H9 (cell line): ENCODE results near the gene NALCN. TPM values are rescaled to one million over a fixed set of nuclear protein-coding genes. Genes with fewer than 3 reads are reported as not detected.

Source experiments
- DNase-seq: peaks from one replicate; pipeline ENCODE4 v3.0.0-alpha.2; 2017
- H2AFZ ChIP-seq: one replicate; pipeline ENCODE4 v1.6.1; 2013; ENCODE audit warnings: mild to moderate bottlenecking, low read length, control low read depth, moderate library complexity
- H2AK5ac ChIP-seq: 2 replicates; pipeline ENCODE4 v1.6.1; 2013; ENCODE audit warnings: low read length, control low read depth, mixed read lengths; ENCODE audit not compliant: insufficient read length
- H2BK120ac ChIP-seq: one replicate; pipeline ENCODE4 v1.6.1; 2013; ENCODE audit warnings: low read depth, mild to moderate bottlenecking, low read length, control low read depth, inconsistent platforms; ENCODE audit not compliant: poor library complexity, severe bottlenecking
- H2BK12ac ChIP-seq: 2 replicates; pipeline ENCODE4 v1.6.1; 2013; ENCODE audit warnings: low read length, control low read depth, mixed read lengths, low read depth; ENCODE audit not compliant: insufficient read length
- H2BK15ac ChIP-seq: 2 replicates; pipeline ENCODE4 v1.6.1; 2013; ENCODE audit warnings: low read depth, low read length, control low read depth
- H2BK20ac ChIP-seq: one replicate; pipeline ENCODE4 v1.6.1; 2013; ENCODE audit warnings: low read depth, mild to moderate bottlenecking, low read length, control low read depth, inconsistent platforms; ENCODE audit not compliant: poor library complexity, severe bottlenecking
- H2BK5ac ChIP-seq: 2 replicates; pipeline ENCODE4 v1.6.1; 2013; ENCODE audit warnings: low read length, control low read depth, mixed read lengths; ENCODE audit not compliant: insufficient read length
- H3K14ac ChIP-seq: 2 replicates; pipeline ENCODE4 v1.6.1; 2013; ENCODE audit warnings: low read length, control low read depth; ENCODE audit not compliant: insufficient read depth
- H3K18ac ChIP-seq: 2 replicates; pipeline ENCODE4 v1.6.1; 2013; ENCODE audit warnings: low read depth, mild to moderate bottlenecking, mixed read lengths, low read length, control low read depth; ENCODE audit not compliant: insufficient read length
- H3K23ac ChIP-seq: 2 replicates; pipeline ENCODE4 v1.6.1; 2013; ENCODE audit warnings: low read length, control low read depth, mixed read lengths, low read depth; ENCODE audit not compliant: insufficient read length
- H3K23me2 ChIP-seq: 2 replicates; pipeline ENCODE4 v1.6.1; 2013; ENCODE audit warnings: low read depth, mild to moderate bottlenecking, mixed read lengths, low read length, control low read depth; ENCODE audit not compliant: insufficient read length, poor library complexity, severe bottlenecking
- H3K27ac ChIP-seq: 2 replicates; pipeline ENCODE4 v1.5.1; 2013; ENCODE audit warnings: low read length, control low read depth, mixed read lengths, low read depth; ENCODE audit not compliant: insufficient read length
- H3K27me3 ChIP-seq: 2 replicates; pipeline ENCODE4 v1.6.1; 2013; ENCODE audit warnings: low read length, control low read depth, inconsistent platforms; ENCODE audit not compliant: insufficient read depth
- H3K4ac ChIP-seq: 2 replicates; pipeline ENCODE4 v1.6.1; 2013; ENCODE audit warnings: low read depth, mild to moderate bottlenecking, control low read depth, inconsistent platforms, low read length, moderate library complexity
- H3K4me1 ChIP-seq: 2 replicates; pipeline ENCODE4 v1.6.1; 2013; ENCODE audit warnings: low read length, control low read depth, inconsistent platforms; ENCODE audit not compliant: insufficient read depth
- H3K4me2 ChIP-seq: 2 replicates; pipeline ENCODE4 v1.6.1; 2013; ENCODE audit warnings: low read length, control low read depth, mixed read lengths; ENCODE audit not compliant: insufficient read length, insufficient read depth
- H3K56ac ChIP-seq: 2 replicates; pipeline ENCODE4 v1.6.1; 2013; ENCODE audit warnings: low read depth, mild to moderate bottlenecking, mixed read lengths, low read length, control low read depth; ENCODE audit not compliant: insufficient read length
- H3K79me1 ChIP-seq: 2 replicates; pipeline ENCODE4 v1.6.1; 2013; ENCODE audit warnings: low read depth, mild to moderate bottlenecking, moderate library complexity, low read length, control low read depth, inconsistent platforms; ENCODE audit not compliant: insufficient read depth, poor library complexity, severe bottlenecking
- H3K79me2 ChIP-seq: 2 replicates; pipeline ENCODE4 v1.6.1; 2013; ENCODE audit warnings: low read length, control low read depth, inconsistent platforms; ENCODE audit not compliant: insufficient read depth
- H3K9ac ChIP-seq: 2 replicates; pipeline ENCODE4 v1.6.1; 2013; ENCODE audit warnings: low read length, control low read depth, mixed read lengths; ENCODE audit not compliant: insufficient read length; ENCODE audit errors: extremely low read depth
- H3K9me3 ChIP-seq: one replicate; pipeline ENCODE4 v1.6.1; 2013; ENCODE audit warnings: low read depth, low read length, inconsistent platforms; ENCODE audit not compliant: control insufficient read depth
- H3T11ph ChIP-seq: one replicate; pipeline ENCODE4 v1.6.1; 2013; ENCODE audit warnings: mild to moderate bottlenecking, low read length, control low read depth, inconsistent platforms
- H4K20me1 ChIP-seq: one replicate; pipeline ENCODE4 v1.6.1; 2013; ENCODE audit not compliant: control insufficient read depth, insufficient read length, insufficient read depth
- H4K5ac ChIP-seq: 2 replicates; pipeline ENCODE4 v1.6.1; 2013; ENCODE audit warnings: low read depth, mild to moderate bottlenecking, mixed read lengths, low read length, control low read depth; ENCODE audit not compliant: insufficient read length
- H4K8ac ChIP-seq: replicated peaks from 2 replicates; pipeline ENCODE4 v1.6.1; 2013; ENCODE audit warnings: low read length, control low read depth, mixed read lengths, low read depth; ENCODE audit not compliant: insufficient read length
- H4K91ac ChIP-seq: 2 replicates; pipeline ENCODE4 v1.6.1; 2013; ENCODE audit warnings: low read depth, mild to moderate bottlenecking, moderate library complexity, mixed read lengths, low read length, control low read depth; ENCODE audit not compliant: insufficient read length
- H3K27ac Mint-ChIP-seq, 3 experiments: 2 replicates in 2 of 3; 3 replicates in 1 of 3; pipeline ENCODE4 v1.8.0; 2020 to 2021; ENCODE audit warnings: mixed read lengths in 3 of 3, mild to moderate bottlenecking in 1 of 3, moderate library complexity in 1 of 3
- H3K27me3 Mint-ChIP-seq: 2 replicates; pipeline ENCODE4 v1.8.0; 2021; ENCODE audit warnings: low read depth, mild to moderate bottlenecking, moderate library complexity, mixed read lengths
- H3K36me3 Mint-ChIP-seq, 3 experiments: 2 replicates in 2 of 3; 3 replicates in 1 of 3; pipeline ENCODE4 v1.8.0; 2020 to 2021; ENCODE audit warnings: low read depth in 3 of 3, mixed read lengths in 3 of 3; ENCODE audit not compliant: insufficient read depth in 1 of 3
- H3K4me1 Mint-ChIP-seq, 2 experiments: 2 replicates each; pipeline ENCODE4 v1.8.0; 2020; ENCODE audit warnings: mixed read lengths in 2 of 2
- H3K4me3 Mint-ChIP-seq, 2 experiments: 2 replicates in 1 of 2; 3 replicates in 1 of 2; pipeline ENCODE4 v1.8.0; 2020 to 2021; ENCODE audit warnings: mild to moderate bottlenecking in 2 of 2, mixed read lengths in 2 of 2, moderate library complexity in 1 of 2
- H3K9me3 Mint-ChIP-seq, 2 experiments: 2 replicates in 1 of 2; 3 replicates in 1 of 2; pipeline ENCODE4 v1.8.0; 2020; ENCODE audit warnings: mild to moderate bottlenecking in 2 of 2, mixed read lengths in 2 of 2, moderate library complexity in 1 of 2
- CTCF ChIP-seq: fragments of 200-600 bp; sonication (generic); conservative IDR thresholded peaks from 3 replicates; pipeline ENCODE4 v1.8.0; 2021; ENCODE audit warnings: antibody characterized with exemption, mild to moderate bottlenecking
- WGBS: extraction: QIAGEN DNeasy Blood & Tissue Kit; methylation state at CpG from one replicate; pipeline ENCODE4 v1.1.7; 2013; ENCODE audit warnings: missing lambda C conversion rate, low lambda C conversion rate, mixed read lengths; ENCODE audit not compliant: insufficient read length; ENCODE audit errors: extremely low coverage; 5-methylcytosine and 5-hydroxymethylcytosine counted together
- total RNA-seq: library from RNA; stranded (reverse); gene quantifications from 2 replicates; pipeline ENCODE4 v1.2.1, GENCODE V29; 2021

Gene NALCN
- total RNA-seq, 1 experiment from 2014 or later, result 0.09 TPM

- Mint-ChIP-seq H3K27me3 (no peaks in the 10 kb centered on the region), H3K36me3 (no peaks in the 10 kb centered on the region), H3K9me3 (peaks cover 0 to 3% of the 10 kb centered on the region in 2 experiments; a peak in 1 of 5 replicates), H3K4me3 (peak overlapping the region in 1 of 2 experiments; percentile 25; a peak in 2 of 5 replicates), H3K4me1 (peaks cover 30 to 35% of the 10 kb centered on the region in 2 experiments), H3K27ac (peak overlapping the region in 1 of 3 experiments; percentile 22; a peak in 1 of 7 replicates)
- H3K9ac ChIP-seq, result no peak overlapping the region
- H3K9me3 ChIP-seq, result no peaks in the 10 kb centered on the region
- no peaks in the 10 kb centered on the region for H3K79me2 ChIP-seq
- H2BK5ac ChIP-seq, result no peak overlapping the region
- no peak overlapping the region for H2AFZ ChIP-seq
- H2BK20ac ChIP-seq, result no peak overlapping the region
- H3K23ac ChIP-seq, result no peak overlapping the region
- H3K27me3 ChIP-seq, result no peaks in the 10 kb centered on the region
- H4K20me1 ChIP-seq, result no peaks in the 10 kb centered on the region
- no peak overlapping the region for H4K5ac ChIP-seq
- H3K18ac ChIP-seq, result no peak overlapping the region
- no peak overlapping the region for H3K27ac ChIP-seq
- no peak for DNase-seq
- no peak overlapping the region for H3K14ac ChIP-seq
- H2BK12ac ChIP-seq, result no peak overlapping the region
- H4K91ac ChIP-seq, result no peak overlapping the region
- H4K8ac ChIP-seq, result no peak overlapping the region
- no peaks in the 10 kb centered on the region for H3K79me1 ChIP-seq
- no peak overlapping the region for H2BK15ac ChIP-seq
- no CpG with 5 or more reads among the region's 2 CpGs for WGBS
- no peak overlapping the region for H3K4ac ChIP-seq
- no peak overlapping the region for H2BK120ac ChIP-seq
- no peak overlapping the region for H3T11ph ChIP-seq
- peak overlapping the region; percentile 21 for H3K4me2 ChIP-seq
- H3K23me2 ChIP-seq, result no peaks in the 10 kb centered on the region
- no peak overlapping the region for H2AK5ac ChIP-seq
- no peak for TF ChIP-seq CTCF
- peaks cover 6% of the 10 kb centered on the region; the same call in 1 of the 2 replicates for H3K4me1 ChIP-seq
- no peak overlapping the region for H3K56ac ChIP-seq
Observed at GRCh38 chr13:101382086-101382485, 34.2 kb downstream of the NALCN start.
